CD14-positive monocyte (primary cell): ENCODE results near the gene CFAP20DC. TPM values are rescaled to one million over a fixed set of nuclear protein-coding genes. Genes with fewer than 3 reads are reported as not detected.

ENCODE experiments used
- DNase-seq, 3 donors: peaks; one replicate each; pipeline ENCODE4 v3.0.0-alpha.2; 2011 to 2022
- H2AFZ ChIP-seq: 2 replicates; pipeline ENCODE4 v1.6.0; 2012; ENCODE audit warnings: mild to moderate bottlenecking, low read depth, low read length, inconsistent platforms; ENCODE audit not compliant: insufficient read depth, poor library complexity, severe bottlenecking
- H3K27ac ChIP-seq, 2 donors: 1 replicate in 1 of 2; 2 replicates in 1 of 2; pipeline ENCODE4 v1.5.1; 2012 to 2013; ENCODE audit warnings: low read length in 2 of 2, control low read depth in 1 of 2, inconsistent platforms in 1 of 2, low read depth in 1 of 2, mild to moderate bottlenecking in 1 of 2
- H3K27me3 ChIP-seq, 2 donors: one replicate each; pipeline versions ENCODE4 v1.6.0 to v1.6.1; 2011 to 2013; ENCODE audit warnings: low read length in 2 of 2; ENCODE audit not compliant: control insufficient read depth in 2 of 2, insufficient read depth in 2 of 2
- H3K36me3 ChIP-seq, 2 donors: replicated peaks in 1 of 2; 1 replicate in 1 of 2; 2 replicates in 1 of 2; pipeline versions ENCODE4 v1.5.1 to v1.6.1; 2012 to 2013; ENCODE audit warnings: low read length in 2 of 2, control low read depth in 1 of 2, inconsistent platforms in 1 of 2, mild to moderate bottlenecking in 1 of 2; ENCODE audit not compliant: insufficient read depth in 2 of 2, control insufficient read depth in 1 of 2
- H3K4me1 ChIP-seq, 2 donors: 1 replicate in 1 of 2; 2 replicates in 1 of 2; pipeline versions ENCODE4 v1.5.1 to v1.6.1; 2012 to 2013; ENCODE audit warnings: low read length in 2 of 2, control low read depth in 1 of 2, inconsistent platforms in 1 of 2, mild to moderate bottlenecking in 1 of 2, moderate library complexity in 1 of 2; ENCODE audit not compliant: insufficient read depth in 2 of 2, control insufficient read depth in 1 of 2
- H3K4me2 ChIP-seq: replicated peaks from 2 replicates; pipeline ENCODE3; 2012; ENCODE audit warnings: low read length, moderate library complexity, mild to moderate bottlenecking; ENCODE audit not compliant: poor library complexity, severe bottlenecking; ENCODE audit errors: extremely low read depth
- H3K4me3 ChIP-seq, 3 experiments: fragments of 200-600 bp in 1 of 3; sonication (generic) in 1 of 3; replicated peaks in 1 of 3; 1 replicate in 2 of 3; 2 replicates in 1 of 3; pipeline ENCODE4 v1.5.1; 2011 to 2013; ENCODE audit warnings: low read length in 3 of 3, mild to moderate bottlenecking in 3 of 3, control low read depth in 2 of 3, low read depth in 2 of 3, inconsistent platforms in 1 of 3, moderate library complexity in 1 of 3
- H3K79me2 ChIP-seq: 2 replicates; pipeline ENCODE4 v1.6.0; 2012; ENCODE audit warnings: mild to moderate bottlenecking, control low read depth, inconsistent platforms, low read length, moderate library complexity; ENCODE audit not compliant: insufficient read depth
- H3K9ac ChIP-seq: 2 replicates; pipeline ENCODE4 v1.6.0; 2017; ENCODE audit warnings: low read length, mild to moderate bottlenecking; ENCODE audit not compliant: insufficient read depth, poor library complexity, severe bottlenecking
- H3K9me3 ChIP-seq, 2 donors: replicated peaks in 1 of 2; 1 replicate in 1 of 2; 2 replicates in 1 of 2; pipeline versions ENCODE4 v1.5.1 to v1.6.1; 2012 to 2013; ENCODE audit warnings: low read length in 2 of 2, control low read depth in 1 of 2; ENCODE audit not compliant: control insufficient read depth in 1 of 2, insufficient read depth in 1 of 2
- H4K20me1 ChIP-seq: 2 replicates; pipeline ENCODE4 v1.6.0; 2012; ENCODE audit warnings: mild to moderate bottlenecking, low read length, control low read depth, moderate library complexity; ENCODE audit not compliant: insufficient read depth
- H3K27ac Mint-ChIP-seq, 7 donors: one replicate each; pipeline ENCODE4 v1.8.0; 2020; ENCODE audit warnings: mild to moderate bottlenecking in 7 of 7, mixed read lengths in 7 of 7, moderate library complexity in 6 of 7, inconsistent platforms in 2 of 7
- H3K27me3 Mint-ChIP-seq, 3 donors: one replicate each; pipeline ENCODE4 v1.8.0; 2021 to 2022; ENCODE audit warnings: low read depth in 3 of 3, mild to moderate bottlenecking in 3 of 3, mixed read lengths in 3 of 3, moderate library complexity in 3 of 3, inconsistent platforms in 1 of 3
- H3K36me3 Mint-ChIP-seq, 2 donors: one replicate each; pipeline ENCODE4 v1.8.0; 2020; ENCODE audit warnings: mixed read lengths in 2 of 2, inconsistent platforms in 1 of 2, mild to moderate bottlenecking in 1 of 2
- H3K4me1 Mint-ChIP-seq: one replicate; pipeline ENCODE4 v1.8.0; 2020; ENCODE audit warnings: mild to moderate bottlenecking, mixed read lengths
- H3K4me3 Mint-ChIP-seq, 2 donors: one replicate each; pipeline ENCODE4 v1.8.0; 2020; ENCODE audit warnings: mild to moderate bottlenecking in 2 of 2, mixed read lengths in 2 of 2, moderate library complexity in 1 of 2
- H3K9me3 Mint-ChIP-seq, 7 donors: one replicate each; pipeline ENCODE4 v1.8.0; 2020 to 2022; ENCODE audit warnings: mixed read lengths in 7 of 7, mild to moderate bottlenecking in 6 of 7, moderate library complexity in 6 of 7, inconsistent platforms in 2 of 7
- CTCF ChIP-seq: fragments of 200-600 bp; IDR thresholded peaks from one replicate; pipeline ENCODE4 v1.8.0; 2022; ENCODE audit warnings: antibody characterized with exemption, mild to moderate bottlenecking
- WGBS: methylation state at CpG from one replicate; pipeline ENCODE4 v1.1.5; 2013; ENCODE audit warnings: missing lambda C conversion rate; ENCODE audit not compliant: insufficient coverage; 5-methylcytosine and 5-hydroxymethylcytosine counted together
- intact Hi-C, 2 donors: fragments of 100-400 bp; cut with micrococcal nuclease; formaldehyde crosslinking; loops; one replicate each; pipeline versions ENCODE4 v1.15.0 to v1.15.1; 2023
- polyA plus RNA-seq, 3 donors: library from polyadenylated mRNA; depleted of rRNA in 1 of 3; unstranded in 2 of 3; stranded (reverse) in 1 of 3; fragments of 300-500 nt in 2 of 3; fragments of >200 nt in 1 of 3; fragmentation: Illumina TruSeq in 2 of 3; gene quantifications; 1 replicate in 2 of 3; 2 replicates in 1 of 3; pipeline ENCODE4 v1.2.3, GENCODE V29; 2012 to 2021

The CFAP20DC gene
- polyA plus RNA-seq, 3 donors = not detected

GRCh38 chr3:58784888-58785287 lies 264.9 kb downstream of the CFAP20DC start:
- H3K4me3 ChIP-seq = no peak overlapping the region
- no peak overlapping the region for H3K9ac ChIP-seq
- no peaks in the 10 kb centered on the region for H3K36me3 Mint-ChIP-seq
- no peak overlapping the region for H3K4me2 ChIP-seq
- no peaks in the 10 kb centered on the region for H3K36me3 ChIP-seq
- no peaks in the 10 kb centered on the region for H3K27me3 ChIP-seq
- no peaks in the 10 kb centered on the region for H4K20me1 ChIP-seq
- H2AFZ ChIP-seq = no peak overlapping the region
- no peak overlapping the region for H3K27ac ChIP-seq
- no peak overlapping the region for H3K27ac Mint-ChIP-seq
- peaks cover 2 to 19% (median 10%) of the 10 kb centered on the region in 7 donors for H3K9me3 Mint-ChIP-seq
- no peaks in the 10 kb centered on the region for H3K4me1 Mint-ChIP-seq
- WGBS = 70% methylated on average over 2 of the region's 6 CpGs
- peaks cover 0 to 1% (median 0%) of the 10 kb centered on the region in 3 donors for H3K27me3 Mint-ChIP-seq
- TF ChIP-seq CTCF = no peak
- H3K9me3 ChIP-seq = peaks cover 0 to 8% of the 10 kb centered on the region in 2 donors
- intact Hi-C loops = no loop called here
- no peak overlapping the region for H3K4me3 Mint-ChIP-seq
- no peak for DNase-seq
- H3K4me1 ChIP-seq = no peaks in the 10 kb centered on the region
- no peaks in the 10 kb centered on the region for H3K79me2 ChIP-seq

GRCh38 chr3:58784425-58784824 lies 265.4 kb downstream of the CFAP20DC start:
- Histone ChIP-seq H3K4me1 (no peaks in the 10 kb centered on the region), H3K4me2 (no peak overlapping the region), H3K36me3 (no peaks in the 10 kb centered on the region), H4K20me1 (no peaks in the 10 kb centered on the region), H3K9me3 (peaks cover 0 to 13% of the 10 kb centered on the region in 2 donors), H3K9ac (no peak overlapping the region), H3K27me3 (no peaks in the 10 kb centered on the region), H2AFZ (no peak overlapping the region), H3K79me2 (no peaks in the 10 kb centered on the region), H3K27ac (no peak overlapping the region), H3K4me3 (no peak overlapping the region)
- Mint-ChIP-seq H3K4me3 (no peak overlapping the region), H3K27ac (no peak overlapping the region), H3K4me1 (no peaks in the 10 kb centered on the region), H3K9me3 (peaks cover 6 to 24% (median 15%) of the 10 kb centered on the region in 7 donors), H3K27me3 (peaks cover 0 to 1% (median 0%) of the 10 kb centered on the region in 3 donors), H3K36me3 (no peaks in the 10 kb centered on the region)
- intact Hi-C loops = no loop called here
- no peak for TF ChIP-seq CTCF
- DNase-seq = no peak
- no CpG with 5 or more reads among the region's 4 CpGs for WGBS
